RPMI8226 (cell line): Measurements from ENCODE around the gene NOSTRIN.
"Not testable (repeated sequence)": the region's sequence is repeated elsewhere in the genome, so short reads cannot be mapped to it uniquely, and the experiment has no call there.

Experiments
- DNase-seq: peaks from one replicate; pipeline ENCODE4 v3.0.0-alpha.2; 2015

NOSTRIN gene

GRCh38 chr2:168801961-168802858 is at the start of gene NOSTRIN:
Gene NOSTRIN (plus strand): TSS chr2:168802637. CDS start chr2:168802647, 10 bp downstream.
- no peak for DNase-seq

DNA sequence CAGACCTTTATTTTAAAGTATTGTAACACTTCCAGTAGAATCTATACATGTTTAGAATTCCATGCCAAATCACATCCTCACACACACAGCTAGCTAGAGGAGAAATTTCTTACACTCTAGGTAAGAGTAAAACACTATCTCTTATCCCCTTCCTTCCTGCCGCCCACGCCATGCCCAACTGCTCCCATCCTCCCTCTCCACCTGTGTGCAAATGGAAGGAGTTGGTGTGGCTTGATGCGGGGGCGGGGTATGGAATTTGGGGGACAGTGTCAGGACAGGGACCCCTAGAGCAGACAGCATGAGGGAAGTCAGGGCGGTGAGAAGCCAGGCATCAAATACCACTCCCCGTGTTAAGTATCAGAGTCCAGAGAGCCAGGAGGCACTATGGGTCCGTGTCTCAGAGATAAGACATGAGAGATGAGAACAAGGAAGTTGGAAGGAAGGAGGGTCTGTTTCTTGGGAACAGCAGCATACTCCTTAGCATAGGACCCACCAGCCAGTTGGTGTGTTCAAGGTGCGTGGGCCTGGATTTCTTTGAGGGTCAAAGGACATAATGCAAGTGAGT is 48.6 kb upstream of the NOSTRIN start:
- no peak for DNase-seq

- no peak for DNase-seq
These were observed 45.2 kb upstream of the NOSTRIN start for GRCh38 chr2:168757223-168757622.

DNA sequence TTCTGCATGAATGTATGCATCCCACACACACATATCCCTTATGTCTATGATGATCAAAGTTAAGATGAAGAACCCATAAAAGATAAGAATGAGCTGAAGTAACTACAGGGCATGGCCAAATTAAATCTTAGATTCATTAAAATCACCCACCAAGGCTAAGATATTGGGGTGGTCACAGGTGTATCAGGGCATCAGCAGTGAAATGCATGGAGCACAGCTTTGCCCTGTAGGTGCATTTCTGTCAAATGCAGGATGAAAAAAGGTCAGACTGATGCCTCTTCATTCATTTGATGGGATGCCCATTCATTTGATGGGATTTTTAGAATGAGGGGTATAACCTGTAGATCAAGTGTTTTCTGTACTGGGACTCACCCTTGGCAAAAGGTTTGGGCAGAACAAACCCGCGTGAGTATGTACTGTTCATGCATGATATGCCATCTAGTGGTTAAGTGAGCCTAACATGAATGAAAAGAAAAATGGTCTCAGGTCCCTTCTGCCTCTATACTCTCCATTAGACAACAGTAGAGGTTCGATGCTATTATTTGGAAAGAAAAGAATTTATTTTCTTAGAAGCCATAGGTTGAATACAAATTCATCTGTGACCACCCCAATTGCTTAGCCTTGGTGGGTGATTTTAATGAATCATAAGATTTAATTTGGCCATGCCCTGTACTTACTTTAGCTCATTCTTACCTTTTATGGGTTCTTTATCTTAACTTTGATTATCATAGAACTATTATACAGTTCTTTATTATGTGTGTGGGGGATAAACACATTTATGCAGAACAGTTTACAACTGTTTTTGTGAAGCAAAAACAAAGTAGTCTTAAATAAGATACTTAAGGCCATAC is 43.2 kb upstream of the NOSTRIN start:
- DNase-seq: peak; percentile 40

- DNase-seq: no peak
These were observed 37.0 kb upstream of the NOSTRIN start for GRCh38 chr2:168765401-168765800.

GRCh38 chr2:168766600-168766999 is 35.8 kb upstream of the NOSTRIN start:
- no peak for DNase-seq

DNA sequence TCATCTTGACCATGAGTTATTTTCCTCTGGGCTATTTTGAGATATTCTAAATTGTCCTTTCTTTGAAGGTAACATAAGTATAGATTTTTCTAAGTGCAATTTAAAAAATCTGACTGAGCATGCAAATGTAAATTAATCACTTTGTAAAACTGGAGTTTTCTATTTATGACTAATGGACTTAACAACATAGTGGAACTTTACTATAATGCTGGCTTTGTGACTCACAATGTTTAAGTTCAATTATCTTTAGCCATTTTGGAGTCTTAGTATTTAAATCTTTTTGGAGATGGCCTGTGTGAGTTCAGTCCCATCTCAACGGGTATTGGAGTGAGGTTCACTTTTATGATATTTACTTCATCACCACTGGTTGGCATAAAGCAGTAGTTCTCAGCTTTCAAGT is 35.2 kb upstream of the NOSTRIN start:
- no peak for DNase-seq

DNA sequence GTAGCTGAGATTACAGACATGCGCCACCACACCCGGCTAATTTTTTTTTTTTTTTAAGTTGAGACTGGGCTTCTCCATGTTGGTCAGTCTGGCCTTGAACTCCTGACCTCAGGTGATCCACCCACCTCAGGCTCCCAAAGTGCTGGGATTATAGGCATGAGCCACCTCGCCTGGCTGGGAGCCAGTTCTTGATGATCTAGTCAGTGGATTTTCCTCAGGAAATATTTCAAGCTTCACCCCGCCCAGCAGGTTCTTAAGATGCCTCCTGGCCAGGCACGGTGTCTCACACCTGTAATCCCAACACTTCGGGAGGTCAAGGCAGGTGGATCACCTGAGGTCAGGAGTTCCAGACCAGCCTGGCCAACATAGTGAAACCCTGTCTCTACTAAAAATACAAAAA is 34.1 kb upstream of the NOSTRIN start:
- not testable (repeated sequence) for DNase-seq

- DNase-seq: no peak
These were observed 31.6 kb upstream of the NOSTRIN start for GRCh38 chr2:168770796-168771195.

- no peak for DNase-seq
These were observed 29.7 kb upstream of the NOSTRIN start for GRCh38 chr2:168772704-168773103.

DNA sequence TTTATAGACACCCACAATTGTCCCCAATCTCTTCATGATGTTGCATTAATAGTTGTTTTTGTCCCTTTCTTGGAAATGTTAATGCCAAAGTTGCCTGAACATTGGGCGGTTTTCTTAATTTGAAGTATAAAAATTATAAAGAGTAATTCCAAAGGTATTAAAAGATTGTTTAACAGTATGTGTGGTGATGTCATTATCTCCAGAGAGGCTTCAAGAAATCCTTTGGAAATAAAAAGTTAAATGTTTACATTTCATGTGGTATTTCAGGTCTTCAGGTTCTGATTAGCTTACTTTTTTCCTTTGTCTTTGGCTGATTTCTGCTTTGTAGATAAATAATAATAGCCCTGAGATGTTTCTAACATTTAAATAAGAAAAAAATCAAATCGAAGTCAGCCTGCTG is 29.3 kb upstream of the NOSTRIN start:
- no peak for DNase-seq

- peak; percentile 63 for DNase-seq
These were observed 28.5 kb upstream of the NOSTRIN start for GRCh38 chr2:168773719-168774521.

DNA sequence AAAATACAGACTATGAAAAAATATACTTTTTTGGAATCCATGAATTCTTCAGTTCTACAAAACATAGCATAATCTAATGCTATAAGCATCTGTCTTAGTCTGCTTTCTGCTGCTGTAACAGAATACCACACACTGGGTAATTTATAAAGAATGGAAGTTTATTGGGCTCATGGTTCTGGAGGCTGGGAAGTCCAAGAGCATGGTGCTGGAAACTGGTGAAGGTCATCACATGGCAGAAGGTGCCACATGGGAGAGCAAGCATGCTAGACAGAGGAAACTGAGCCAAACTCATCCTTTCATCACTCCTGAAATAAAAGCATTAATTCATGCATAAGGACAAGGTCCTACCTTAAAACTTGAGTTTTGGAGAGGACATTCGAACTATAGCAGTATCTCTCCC is 26.6 kb upstream of the NOSTRIN start:
- no peak for DNase-seq

- DNase-seq: no peak
These were observed 21.8 kb upstream of the NOSTRIN start for GRCh38 chr2:168780669-168781071.

- DNase-seq: no peak
These were observed 21.1 kb upstream of the NOSTRIN start for GRCh38 chr2:168781191-168781817.

DNA sequence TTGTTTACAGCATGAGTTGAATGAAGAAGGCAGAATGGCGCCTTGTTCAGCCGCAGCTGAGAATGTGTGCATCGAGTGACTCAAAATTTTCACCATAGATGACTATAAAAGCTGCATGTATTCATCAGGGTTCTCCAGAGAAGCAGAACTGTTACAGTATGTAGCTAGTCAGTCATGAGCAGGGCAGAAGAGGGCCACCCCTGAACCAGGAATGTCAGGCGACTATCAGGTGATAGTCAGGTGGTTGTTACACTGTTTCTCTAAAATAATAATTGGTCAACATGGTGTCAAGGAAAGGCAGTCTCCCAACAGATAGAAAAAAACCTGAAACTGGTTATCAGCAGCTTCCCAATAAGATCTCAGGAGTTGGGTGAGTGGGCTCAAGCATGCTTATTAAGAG is 20.2 kb upstream of the NOSTRIN start:
- DNase-seq: no peak

- DNase-seq: no peak
These were observed 17.4 kb upstream of the NOSTRIN start for GRCh38 chr2:168784993-168785392.

GRCh38 chr2:168787098-168787781 is 15.2 kb upstream of the NOSTRIN start:
- no peak for DNase-seq

DNA sequence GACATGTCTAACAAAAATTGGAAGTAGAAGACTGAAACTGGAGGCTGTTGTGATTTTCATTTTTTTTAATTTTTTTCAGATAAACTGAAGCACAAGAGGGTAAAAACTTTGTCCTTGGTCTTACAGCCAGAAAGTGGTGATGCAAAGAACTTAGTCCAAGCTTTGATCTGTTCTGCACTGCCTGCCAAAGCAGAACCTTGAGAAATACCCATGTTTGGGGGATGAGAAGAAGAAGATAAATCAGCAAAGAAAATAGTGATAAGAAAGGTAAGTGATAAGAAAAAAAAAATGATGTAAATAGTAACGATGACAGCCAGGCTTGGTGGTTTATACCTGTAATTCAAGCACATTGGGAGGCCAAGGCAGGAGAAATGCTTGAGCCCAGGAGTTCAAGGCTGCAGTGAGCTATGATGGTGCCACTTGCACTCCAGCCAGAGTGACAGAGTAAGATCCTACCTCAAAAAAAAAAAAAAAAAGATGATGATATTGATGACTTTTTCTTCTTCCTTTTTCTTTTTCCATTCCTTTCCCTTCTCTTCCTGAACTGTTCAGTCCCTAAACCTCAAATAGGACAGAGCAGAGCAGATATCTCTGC is 14.6 kb upstream of the NOSTRIN start:
- DNase-seq: no peak

DNA sequence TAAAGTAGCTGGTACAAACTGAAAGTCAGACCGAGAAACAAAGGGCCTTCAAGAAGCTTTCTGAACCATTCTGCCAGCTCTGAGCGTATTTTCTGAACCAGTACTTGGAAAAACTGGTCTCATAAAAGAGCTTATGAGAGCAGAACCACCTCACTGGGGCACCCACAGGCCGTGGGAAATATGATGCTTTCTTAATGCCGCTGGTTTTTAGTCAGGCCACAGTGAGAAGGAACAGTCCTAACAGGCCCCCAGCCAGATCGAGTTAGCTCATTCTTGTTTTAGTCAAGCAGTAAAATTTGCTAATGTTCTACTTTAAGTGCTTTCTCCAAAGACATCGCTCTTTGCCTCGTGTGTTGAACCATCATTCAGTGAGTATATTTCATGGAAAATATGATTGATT is 12.7 kb upstream of the NOSTRIN start:
- DNase-seq: no peak

DNA sequence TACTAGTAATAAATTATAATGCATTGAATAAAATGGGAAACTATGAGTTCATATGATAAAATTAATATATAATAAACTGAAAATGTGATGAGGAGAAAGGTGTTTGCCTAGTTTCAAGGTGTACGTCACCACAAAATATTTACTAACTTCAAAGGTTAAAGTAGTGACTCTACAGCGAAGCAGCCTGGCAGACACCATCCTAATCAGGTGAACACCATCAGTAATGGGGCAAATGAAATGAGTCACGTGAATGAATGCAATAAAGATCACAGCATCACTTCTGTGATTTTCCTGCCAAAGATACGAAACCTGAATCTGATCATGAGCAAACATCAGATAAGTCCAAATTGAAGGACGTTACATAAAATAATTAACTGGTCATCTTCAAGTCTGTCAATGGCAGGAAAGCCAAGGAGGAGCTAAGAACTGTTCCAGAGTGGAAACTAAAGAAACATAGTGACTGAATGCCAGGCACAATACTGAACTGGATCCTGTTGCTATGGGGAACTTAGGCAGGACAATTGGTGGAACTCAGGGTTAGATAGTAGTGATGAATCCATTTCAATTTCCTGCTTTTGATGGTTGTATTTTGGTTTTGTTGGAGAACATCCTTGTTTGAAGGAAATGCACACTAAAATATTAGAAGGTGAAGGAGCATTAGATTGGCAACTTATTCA is 12.1 kb upstream of the NOSTRIN start:
- no peak for DNase-seq
